HepG2 (cell line): ENCODE measurements around the gene PSMB9. TPM values are rescaled to one million over a fixed set of nuclear protein-coding genes. Genes with fewer than 3 reads are reported as not detected.

Experiments used
- BCLAF1 ChIP-seq: fragments of 450-650 bp; IDR thresholded peaks from 2 replicates; pipeline ENCODE4 v1.6.1; 2017; ENCODE audit warnings: mild to moderate bottlenecking
- FOXK1 ChIP-seq: sonication (generic); formaldehyde crosslinking; IDR thresholded peaks from 2 replicates; pipeline ENCODE4 v1.4.0; 2020; ENCODE audit warnings: low read depth, missing genetic modification reagents, borderline replicate concordance
- HNF1B ChIP-seq: sonication (generic); formaldehyde crosslinking; IDR thresholded peaks from 2 replicates; pipeline ENCODE4 v1.5.1; 2020; ENCODE audit warnings: mild to moderate bottlenecking, moderate library complexity, missing genetic modification reagents
- KDM1A ChIP-seq: IDR thresholded peaks from 2 replicates; pipeline ENCODE4 v1.6.1; 2016; ENCODE audit warnings: missing compliant biosample characterization
- MTF2 ChIP-seq: sonication (generic); formaldehyde crosslinking; IDR thresholded peaks from 2 replicates; pipeline ENCODE4 v1.5.0; 2020; ENCODE audit warnings: missing genetic modification reagents, borderline replicate concordance
- MXI1 ChIP-seq: IDR thresholded peaks from 3 replicates; pipeline ENCODE4 v1.6.1; 2012; ENCODE audit warnings: low read depth, low read length, inconsistent platforms, borderline replicate concordance
- NCOA2 ChIP-seq: sonication (generic); formaldehyde crosslinking; IDR thresholded peaks from 2 replicates; pipeline ENCODE4 v1.8.0; 2022; ENCODE audit warnings: inconsistent platforms
- NFKBIZ ChIP-seq: IDR thresholded peaks from 2 replicates; pipeline ENCODE4 v1.6.1; 2018; ENCODE audit warnings: missing genetic modification reagents, missing compliant biosample characterization
- PRDM10 ChIP-seq: sonication (generic); formaldehyde crosslinking; IDR thresholded peaks from 2 replicates; pipeline ENCODE4 v1.4.0; 2020; ENCODE audit warnings: low read depth, missing genetic modification reagents
- RFX5 ChIP-seq: IDR thresholded peaks from 2 replicates; pipeline ENCODE4 v1.6.1; 2011; ENCODE audit warnings: low read depth, low read length, improper control_type of control experiment
- SOX6 ChIP-seq, 2 experiments: fragments of 450-650 bp in 1 of 2; sonication (generic) in 1 of 2; formaldehyde crosslinking in 1 of 2; IDR thresholded peaks; 2 replicates each; pipeline versions ENCODE4 v1.4.0 to v1.6.1; 2017 to 2020; ENCODE audit warnings: antibody characterized with exemption in 1 of 2, mild to moderate bottlenecking in 1 of 2, missing genetic modification reagents in 1 of 2
- ZFY ChIP-seq: sonication (generic); formaldehyde crosslinking; IDR thresholded peaks from 2 replicates; pipeline ENCODE4 v1.4.0; 2020; ENCODE audit warnings: missing genetic modification reagents
- ZNF12 ChIP-seq: sonication (generic); formaldehyde crosslinking; IDR thresholded peaks from 2 replicates; pipeline ENCODE4 v1.5.0; 2020; ENCODE audit warnings: missing genetic modification reagents
- ZNF180 ChIP-seq: sonication (generic); formaldehyde crosslinking; IDR thresholded peaks from 2 replicates; pipeline ENCODE4 v1.4.0; 2020; ENCODE audit warnings: low read depth, missing genetic modification reagents, borderline replicate concordance
- ZNF234 ChIP-seq: sonication (generic); formaldehyde crosslinking; conservative IDR thresholded peaks from 2 replicates; pipeline ENCODE4 v1.5.1; 2020; ENCODE audit warnings: mild to moderate bottlenecking, missing genetic modification reagents
- ZNF275 ChIP-seq: sonication (generic); formaldehyde crosslinking; IDR thresholded peaks from 2 replicates; pipeline ENCODE4 v1.8.0; 2022; ENCODE audit warnings: missing genetic modification reagents, mild to moderate bottlenecking, inconsistent platforms, borderline replicate concordance
- ZNF660 ChIP-seq: sonication (generic); formaldehyde crosslinking; IDR thresholded peaks from 2 replicates; pipeline ENCODE4 v1.5.1; 2020; ENCODE audit warnings: mild to moderate bottlenecking, low read depth, missing genetic modification reagents, borderline replicate concordance
- ZNF703 ChIP-seq: sonication (generic); formaldehyde crosslinking; IDR thresholded peaks from 2 replicates; pipeline ENCODE4 v1.5.1; 2020; ENCODE audit warnings: missing genetic modification reagents, mild to moderate bottlenecking, moderate library complexity, borderline replicate concordance
- ZNF878 ChIP-seq: sonication (generic); formaldehyde crosslinking; IDR thresholded peaks from 2 replicates; pipeline ENCODE4 v1.8.1; 2023; ENCODE audit warnings: mild to moderate bottlenecking, missing genetic modification reagents, moderate library complexity
- polyA plus RNA-seq, 8 experiments: library from polyadenylated mRNA; depleted of rRNA in 3 of 8; stranded (reverse) in 7 of 8; unstranded in 1 of 8; fragments of >200 nt; fragmentation: Illumina TruSeq in 4 of 8; extraction: Trizol in 4 of 8; gene quantifications; 2 replicates each; pipeline versions ENCODE4 v1.2.1 to v1.2.3, GENCODE V29; 2011 to 2016; ENCODE audit warnings: low read depth in 4 of 8, missing spikeins in 1 of 8, mixed read lengths in 1 of 8; ENCODE audit not compliant: insufficient read depth in 1 of 8
- total RNA-seq, 5 experiments: library from RNA; depleted of rRNA; stranded (reverse); fragments of >200 nt; fragmentation: Illumina TruSeq; extraction: Trizol; gene quantifications; 2 replicates each; pipeline ENCODE4 v1.2.3, GENCODE V29; 2016; ENCODE audit warnings: low read depth in 1 of 5

The PSMB9 gene
- total and polyA plus RNA-seq, 2 of the 13 experiments (the other 11 are each of a cell fraction or from before 2014, with no cell fraction given): 15.6 to 16.0 TPM

GRCh38 chr6:32838114-32838958, 15.7 kb upstream of the PSMB9 start, which contains the start of gene TAP2 (continued):
- TF ChIP-seq NCOA2 (CRISPR knock-in tag) (peak; percentile 67), ZNF12 (peak; percentile 77; the same call in 1 of the 2 replicates), PRDM10 (CRISPR knock-in tag) (peak; percentile 60; the same call in 1 of the 2 replicates), MXI1 (peak; percentile 90; the same call in 2 of the 3 replicates), MTF2 (CRISPR knock-in tag) (peak; percentile 82), ZNF234 (CRISPR knock-in tag) (no peak), SOX6 (IDR thresholded peaks at IDR 0.05) (no peak), SOX6 (CRISPR knock-in tag; IDR thresholded peaks at IDR 0.05) (peak; percentile 73), NFKBIZ (peak; percentile 90; the same call in 1 of the 2 replicates), ZNF660 (no peak), ZNF878 (CRISPR knock-in tag) (0 out of 2 replicates have a peak, but pooled peaks have one; percentile 5), ZNF180 (CRISPR knock-in tag) (no peak), KDM1A (CRISPR knock-in tag) (peak; percentile 25; the same call in 1 of the 2 replicates), FOXK1 (CRISPR knock-in tag) (peak; percentile 64; the same call in 1 of the 2 replicates), BCLAF1 (no peak), RFX5 (peak; percentile 91), ZFY (CRISPR knock-in tag) (peak; percentile 91), ZNF703 (CRISPR knock-in tag) (no peak), HNF1B (CRISPR knock-in tag) (peak; percentile 89), ZNF275 (peak; percentile 83; the same call in 1 of the 2 replicates)
